HG02840 (cell line): Measurements from ENCODE around the gene SNAPC4.

Source experiments
- ATAC-seq: cut with Tn5 transposase; IDR thresholded peaks from one replicate; pipeline ENCODE4 v1.9.1; 2021; ENCODE audit warnings: mild to moderate bottlenecking, moderate library complexity, moderate number of reproducible peaks; ENCODE audit not compliant: unreplicated experiment, low FRiP score

Gene SNAPC4, protein sequence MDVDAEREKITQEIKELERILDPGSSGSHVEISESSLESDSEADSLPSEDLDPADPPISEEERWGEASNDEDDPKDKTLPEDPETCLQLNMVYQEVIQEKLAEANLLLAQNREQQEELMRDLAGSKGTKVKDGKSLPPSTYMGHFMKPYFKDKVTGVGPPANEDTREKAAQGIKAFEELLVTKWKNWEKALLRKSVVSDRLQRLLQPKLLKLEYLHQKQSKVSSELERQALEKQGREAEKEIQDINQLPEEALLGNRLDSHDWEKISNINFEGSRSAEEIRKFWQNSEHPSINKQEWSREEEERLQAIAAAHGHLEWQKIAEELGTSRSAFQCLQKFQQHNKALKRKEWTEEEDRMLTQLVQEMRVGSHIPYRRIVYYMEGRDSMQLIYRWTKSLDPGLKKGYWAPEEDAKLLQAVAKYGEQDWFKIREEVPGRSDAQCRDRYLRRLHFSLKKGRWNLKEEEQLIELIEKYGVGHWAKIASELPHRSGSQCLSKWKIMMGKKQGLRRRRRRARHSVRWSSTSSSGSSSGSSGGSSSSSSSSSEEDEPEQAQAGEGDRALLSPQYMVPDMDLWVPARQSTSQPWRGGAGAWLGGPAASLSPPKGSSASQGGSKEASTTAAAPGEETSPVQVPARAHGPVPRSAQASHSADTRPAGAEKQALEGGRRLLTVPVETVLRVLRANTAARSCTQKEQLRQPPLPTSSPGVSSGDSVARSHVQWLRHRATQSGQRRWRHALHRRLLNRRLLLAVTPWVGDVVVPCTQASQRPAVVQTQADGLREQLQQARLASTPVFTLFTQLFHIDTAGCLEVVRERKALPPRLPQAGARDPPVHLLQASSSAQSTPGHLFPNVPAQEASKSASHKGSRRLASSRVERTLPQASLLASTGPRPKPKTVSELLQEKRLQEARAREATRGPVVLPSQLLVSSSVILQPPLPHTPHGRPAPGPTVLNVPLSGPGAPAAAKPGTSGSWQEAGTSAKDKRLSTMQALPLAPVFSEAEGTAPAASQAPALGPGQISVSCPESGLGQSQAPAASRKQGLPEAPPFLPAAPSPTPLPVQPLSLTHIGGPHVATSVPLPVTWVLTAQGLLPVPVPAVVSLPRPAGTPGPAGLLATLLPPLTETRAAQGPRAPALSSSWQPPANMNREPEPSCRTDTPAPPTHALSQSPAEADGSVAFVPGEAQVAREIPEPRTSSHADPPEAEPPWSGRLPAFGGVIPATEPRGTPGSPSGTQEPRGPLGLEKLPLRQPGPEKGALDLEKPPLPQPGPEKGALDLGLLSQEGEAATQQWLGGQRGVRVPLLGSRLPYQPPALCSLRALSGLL (N-terminal part only)

DNA sequence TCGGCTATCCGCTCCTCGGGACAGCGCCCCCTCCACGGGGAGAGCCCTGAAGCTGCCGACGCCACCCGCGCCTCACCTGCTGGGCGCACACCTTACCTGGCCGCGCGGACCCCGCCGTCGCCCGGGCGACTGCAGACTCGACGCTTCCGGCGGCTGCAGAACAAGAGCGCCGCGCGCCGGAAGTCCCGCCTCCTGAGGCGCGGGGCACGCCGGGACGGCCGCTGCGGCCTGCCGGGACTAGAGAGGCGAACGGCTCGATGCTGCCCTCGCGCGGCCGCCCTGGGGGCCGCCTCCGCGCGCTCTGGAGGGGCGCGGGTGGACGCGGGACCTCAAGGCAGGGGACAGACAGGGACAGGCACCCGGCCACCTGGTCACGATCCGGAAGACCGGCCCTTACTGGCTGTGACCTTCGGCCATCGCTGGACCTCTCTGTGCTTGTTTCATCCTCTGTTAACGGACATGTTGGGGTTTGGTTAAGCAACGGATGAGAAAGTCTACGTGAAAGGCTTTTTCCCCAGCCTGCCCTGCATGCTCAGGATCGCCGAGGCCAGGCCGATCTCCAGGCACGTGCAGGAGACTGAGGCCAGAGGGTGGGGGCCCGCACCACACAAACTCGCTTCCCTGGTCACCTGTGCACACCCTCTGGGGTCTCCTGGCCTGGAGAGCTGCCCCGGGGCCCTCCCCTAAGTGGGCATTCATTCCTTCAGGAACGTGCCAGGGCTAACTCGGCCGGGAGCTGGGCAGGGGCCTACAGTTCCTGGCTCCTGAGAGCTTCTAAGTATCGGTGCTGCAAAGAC lies at the start of gene SNAPC4:
Gene SNAPC4, minus strand, starts transcription at position 133 of the 797 bp plus-strand sequence. CDS start 1,742 bp downstream, outside the sequence.
- ATAC-seq: peak; percentile 64

DNA sequence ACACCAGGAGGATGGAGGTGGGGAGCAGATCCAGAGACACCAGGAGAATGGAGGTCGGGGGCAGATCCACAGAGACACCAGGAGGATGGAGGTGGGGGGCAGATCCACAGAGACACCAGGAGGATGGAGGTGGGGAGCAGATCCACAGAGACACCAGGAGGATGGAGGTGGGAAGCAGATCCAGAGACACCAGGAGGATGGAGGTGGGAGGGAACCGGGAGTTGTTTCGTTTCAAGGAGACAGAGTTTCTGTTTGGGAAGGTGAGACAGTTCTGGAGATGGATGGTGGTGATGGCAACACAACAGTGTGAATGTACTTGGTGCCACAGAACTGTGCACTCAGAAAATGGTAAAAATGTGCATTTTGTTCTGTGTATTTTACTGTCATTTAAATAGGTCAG lies 48.7 kb upstream of the SNAPC4 start:
- no peak for ATAC-seq

DNA sequence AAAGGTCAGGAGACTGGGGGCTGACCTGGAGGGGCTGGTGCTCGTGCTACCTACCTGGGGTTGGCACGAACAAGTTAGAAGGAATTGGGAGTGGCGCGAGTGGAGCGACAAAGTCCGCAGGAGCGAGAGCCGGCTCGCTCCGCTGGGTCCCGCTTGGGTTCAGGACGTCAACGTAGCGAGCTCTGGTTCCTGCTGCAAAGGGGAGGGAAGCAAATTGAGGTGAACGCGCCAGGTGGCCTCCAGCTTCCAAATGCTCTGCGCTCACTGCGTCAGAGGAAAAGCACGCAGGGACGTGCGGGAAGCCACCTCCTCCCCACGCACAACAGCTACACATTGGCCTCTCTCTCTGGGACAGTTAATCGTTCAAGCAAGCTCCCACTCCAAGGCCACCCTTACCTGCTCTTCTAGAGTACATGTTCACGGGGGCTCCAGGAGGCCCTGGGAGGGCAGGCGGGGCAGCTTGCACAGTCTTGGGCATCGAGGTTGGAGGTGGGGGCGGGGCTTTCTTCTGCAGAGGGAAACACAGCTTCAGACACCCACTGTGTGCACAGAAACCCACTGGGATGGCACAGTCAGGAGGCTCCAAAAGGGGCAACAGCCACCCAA lies 47.3 kb upstream of the SNAPC4 start:
- no peak for ATAC-seq

DNA sequence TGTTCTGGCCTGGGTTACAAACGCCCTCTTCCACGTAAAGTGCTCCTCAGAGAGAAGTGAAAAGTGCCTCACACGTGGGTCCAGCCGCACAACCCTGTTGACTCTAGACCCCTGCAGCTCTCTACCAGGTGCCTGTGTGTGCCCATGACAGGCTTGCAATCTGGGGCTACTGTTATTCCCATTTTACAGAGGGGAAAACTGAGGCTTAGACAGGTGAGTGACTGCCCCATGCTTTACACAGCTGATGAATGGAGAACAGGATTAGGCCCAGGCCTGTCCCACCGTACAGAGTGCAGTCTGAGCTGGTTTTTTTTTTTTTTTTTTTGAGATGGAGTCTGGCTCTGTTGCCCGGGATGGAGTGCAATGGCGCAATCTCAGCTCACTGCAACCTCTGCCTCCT lies 45.8 kb upstream of the SNAPC4 start:
- ATAC-seq: no peak

DNA sequence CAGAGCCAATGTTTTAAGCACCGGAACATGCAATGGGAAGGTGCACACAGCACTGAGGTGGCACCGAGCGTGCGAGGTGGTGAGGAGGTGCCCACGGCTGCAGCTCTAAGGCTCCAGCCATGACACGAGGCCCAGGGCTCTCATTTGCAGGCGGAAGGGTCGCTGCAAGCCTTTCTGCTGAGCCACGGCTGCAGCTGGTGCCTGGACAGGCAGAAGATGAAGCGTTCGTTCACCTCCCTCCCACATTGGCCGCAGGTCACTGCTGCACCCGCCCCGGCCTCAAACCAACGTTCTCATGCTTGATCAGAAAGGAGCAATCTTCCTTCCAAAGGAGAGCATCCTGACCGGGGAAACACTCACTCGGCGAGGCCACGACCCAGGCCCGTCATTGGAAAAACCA lies 44.1 kb upstream of the SNAPC4 start:
- ATAC-seq: no peak

DNA sequence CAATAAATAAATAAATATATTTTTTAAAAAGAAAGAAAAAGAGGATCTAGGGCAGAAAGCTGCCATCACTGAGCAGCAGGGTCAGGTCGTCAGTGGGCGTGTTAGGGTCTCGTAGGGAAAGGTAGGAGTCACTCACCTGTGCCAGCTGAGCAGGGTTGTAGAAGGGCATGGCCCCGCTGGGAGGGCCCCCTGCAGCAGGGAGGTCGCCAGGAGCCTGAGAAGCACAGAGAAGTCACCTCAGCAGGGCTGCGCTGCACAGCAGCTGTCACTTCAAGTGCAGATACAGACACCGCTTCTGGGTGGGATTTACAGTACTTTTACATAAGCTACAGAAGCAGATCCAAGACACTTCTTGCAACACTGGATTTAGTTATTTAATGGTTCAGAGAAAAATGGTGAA lies 43.7 kb upstream of the SNAPC4 start:
- no peak for ATAC-seq

DNA sequence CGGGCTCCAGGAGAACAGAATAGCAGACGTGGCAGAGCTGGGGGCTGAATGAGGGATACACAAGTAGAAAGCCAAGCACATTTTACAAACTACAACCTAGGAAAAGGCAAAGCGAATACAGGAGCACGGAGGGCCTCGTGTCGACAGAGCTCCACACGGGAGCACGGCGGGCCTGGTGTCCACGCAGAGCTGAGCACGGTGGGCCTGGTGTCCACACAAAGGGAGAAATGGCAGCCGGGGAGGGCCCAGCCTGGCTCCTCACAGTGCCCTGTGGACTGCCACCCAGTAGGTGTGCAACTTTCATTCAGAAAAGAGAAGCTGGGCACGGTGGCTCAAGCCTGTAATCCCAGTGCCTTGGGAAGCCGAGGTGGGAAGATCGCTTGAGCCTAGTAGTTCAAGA lies 43.1 kb upstream of the SNAPC4 start:
- no peak for ATAC-seq

DNA sequence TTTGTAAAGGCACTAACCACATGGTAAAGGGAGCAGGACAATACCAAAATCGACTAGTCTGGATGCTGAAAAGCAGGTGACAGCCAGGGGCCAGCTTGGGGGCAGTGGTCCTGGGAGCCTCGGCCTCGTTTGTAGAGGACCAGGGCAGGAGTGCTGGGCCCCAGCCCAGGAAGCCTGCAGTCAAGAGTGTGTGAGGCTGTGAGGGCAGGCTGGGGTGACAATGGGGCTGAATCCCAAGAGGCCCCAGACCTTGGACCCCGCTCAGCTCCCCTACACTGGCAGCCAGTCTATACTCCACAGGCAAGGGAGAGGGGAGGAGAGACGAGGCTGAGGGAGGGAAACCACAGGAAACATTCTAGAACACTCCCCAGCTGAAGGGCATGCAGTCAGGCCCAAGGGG lies 42.3 kb upstream of the SNAPC4 start:
- no peak for ATAC-seq

DNA sequence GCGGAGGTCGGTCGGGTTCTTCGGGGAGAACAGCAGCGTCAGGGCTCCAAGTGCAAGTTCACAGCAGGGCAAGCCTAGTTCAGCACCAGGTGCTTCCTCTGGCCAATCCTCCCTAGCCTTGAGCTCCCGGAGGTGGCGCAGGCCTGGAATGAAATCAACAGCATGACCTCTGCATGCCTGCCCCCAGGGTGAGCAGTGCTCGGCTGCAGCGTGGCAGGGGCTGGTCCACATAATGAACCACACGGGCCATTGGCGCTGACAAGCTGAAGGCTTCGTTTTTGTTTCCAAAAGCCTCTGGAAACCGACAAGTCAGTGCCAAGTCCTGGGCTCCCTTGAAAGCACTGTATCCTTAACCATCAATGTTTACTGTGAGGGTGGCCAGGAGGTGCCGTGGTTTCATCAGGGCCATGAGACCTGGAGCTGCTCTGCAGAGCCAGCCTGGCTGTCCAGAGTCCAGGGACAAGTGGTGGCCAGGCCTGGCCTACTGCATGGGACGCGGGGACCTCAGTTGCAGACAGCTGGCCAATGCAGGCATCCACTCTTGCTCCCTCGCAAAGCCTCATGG lies 41.8 kb upstream of the SNAPC4 start:
- no peak for ATAC-seq

DNA sequence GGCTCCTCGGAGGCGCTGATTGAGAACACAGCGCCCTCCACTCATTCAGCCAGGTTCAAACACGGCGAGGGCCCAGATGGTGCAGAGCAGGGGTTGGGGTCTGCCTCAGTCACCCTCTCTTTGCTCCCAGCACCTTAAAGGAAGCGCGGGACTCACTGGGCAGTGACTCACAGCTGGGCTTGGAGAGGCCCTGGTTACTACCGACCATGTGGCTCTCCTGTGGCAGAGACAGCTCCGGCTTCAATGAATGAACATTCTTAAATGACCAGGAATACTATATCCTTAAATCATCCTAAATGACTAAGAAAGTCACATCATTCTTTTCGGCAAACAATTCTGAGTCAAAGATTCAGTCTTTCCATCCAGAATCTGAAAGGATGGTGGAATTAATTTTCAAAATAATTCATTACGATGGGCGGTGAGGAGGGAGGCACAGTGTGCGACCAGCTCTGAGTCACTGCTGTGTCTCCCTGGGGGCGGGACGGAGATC lies 41.3 kb upstream of the SNAPC4 start:
- ATAC-seq: no peak

DNA sequence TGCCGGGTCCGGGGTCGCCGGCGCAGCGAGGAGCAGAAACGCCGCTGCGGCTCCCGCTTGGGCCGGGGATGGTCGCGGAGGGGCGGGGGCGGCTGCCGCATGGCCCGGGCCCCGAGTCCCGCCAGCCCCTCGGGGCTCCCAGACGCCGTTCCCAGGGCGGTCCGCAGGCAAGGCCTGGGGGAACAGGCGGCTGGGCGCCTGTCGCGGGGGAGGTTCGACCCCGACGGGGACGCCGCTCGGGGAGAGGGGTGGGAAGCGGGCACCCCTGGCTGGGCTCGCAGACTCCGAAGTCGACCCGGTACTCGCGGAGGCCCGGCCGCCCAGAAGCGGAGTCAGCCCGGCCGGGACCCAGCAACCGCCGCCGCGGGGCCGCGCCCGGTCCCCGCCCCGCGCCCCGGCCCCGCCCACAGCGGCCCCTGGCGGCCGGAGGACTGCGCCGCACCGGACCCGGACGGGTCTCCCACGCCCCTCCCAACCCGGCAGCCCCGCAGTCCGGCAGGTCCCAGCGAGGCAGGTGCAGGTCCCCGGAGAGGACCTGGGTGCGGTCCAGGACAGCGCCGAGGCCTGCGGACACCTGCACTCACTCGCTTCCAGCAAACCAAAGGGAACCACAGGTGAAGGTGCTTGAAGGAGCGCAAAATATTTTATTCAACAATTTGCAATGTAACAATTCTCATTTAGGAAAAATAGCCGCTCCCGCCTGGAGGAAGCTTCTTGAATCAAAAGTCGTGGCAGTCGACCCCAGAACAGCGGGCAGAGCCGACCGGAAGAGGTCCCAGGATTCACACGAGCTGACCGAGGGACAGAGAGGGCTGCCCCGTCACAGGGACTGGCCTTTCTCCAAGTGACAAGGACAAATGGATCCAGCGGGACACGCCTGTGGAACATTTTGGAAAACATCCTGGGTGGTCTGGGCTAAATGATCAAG lies 39.8 kb upstream of the SNAPC4 start, which contains the start of gene INPP5E:
Gene INPP5E, minus strand, starts transcription at position 365 of the 928 bp plus-strand sequence. CDS start 426 bp downstream, outside the sequence.
- peak; percentile 56 for ATAC-seq

DNA sequence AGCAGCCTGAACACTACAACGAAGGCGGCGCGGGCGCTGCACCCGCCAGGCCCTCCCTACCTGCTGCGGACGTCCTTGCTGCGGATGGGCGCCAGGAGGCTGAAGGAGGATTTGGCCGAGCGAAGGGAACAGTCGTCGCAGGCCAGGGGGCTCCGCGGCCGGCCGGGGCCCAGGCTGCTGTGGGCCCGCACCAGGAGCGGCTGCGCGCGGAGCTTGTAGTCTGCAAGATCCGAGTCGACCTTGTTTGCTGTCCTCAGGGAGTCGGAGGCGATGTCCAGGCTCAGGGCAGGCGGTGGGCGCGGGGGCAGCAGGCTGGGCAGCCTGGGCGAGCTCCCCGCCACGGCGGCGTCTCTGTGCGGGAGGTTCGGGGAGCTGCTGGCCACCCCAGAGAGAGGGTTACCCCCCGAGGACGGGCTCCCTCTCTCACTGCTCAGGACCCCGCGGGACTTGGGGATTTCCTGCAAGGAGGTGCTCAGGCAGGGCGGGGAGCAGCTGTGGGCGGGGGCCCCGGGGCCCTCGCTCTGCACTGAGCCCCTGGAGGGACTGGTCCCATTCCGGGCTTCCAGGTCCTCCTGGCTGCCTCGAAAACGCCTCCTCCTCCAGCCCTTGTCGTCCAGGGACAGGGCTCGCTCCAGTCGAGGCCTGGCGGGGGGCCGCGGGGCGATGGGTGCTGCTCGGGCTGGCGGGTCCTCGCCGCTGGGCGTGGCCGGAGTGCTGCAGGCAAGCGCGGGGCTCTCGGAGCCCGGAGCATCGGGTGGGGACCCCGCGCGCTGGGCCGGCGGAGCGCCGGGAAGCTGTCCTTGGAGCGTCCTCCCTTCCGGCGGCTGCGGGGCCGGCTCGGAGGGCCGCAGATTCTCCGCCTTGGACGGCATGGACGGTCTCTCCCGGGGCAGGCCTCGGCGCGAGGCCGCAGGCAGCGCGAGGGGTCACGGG lies 38.8 kb upstream of the SNAPC4 start:
- ATAC-seq: peak; percentile 56

DNA sequence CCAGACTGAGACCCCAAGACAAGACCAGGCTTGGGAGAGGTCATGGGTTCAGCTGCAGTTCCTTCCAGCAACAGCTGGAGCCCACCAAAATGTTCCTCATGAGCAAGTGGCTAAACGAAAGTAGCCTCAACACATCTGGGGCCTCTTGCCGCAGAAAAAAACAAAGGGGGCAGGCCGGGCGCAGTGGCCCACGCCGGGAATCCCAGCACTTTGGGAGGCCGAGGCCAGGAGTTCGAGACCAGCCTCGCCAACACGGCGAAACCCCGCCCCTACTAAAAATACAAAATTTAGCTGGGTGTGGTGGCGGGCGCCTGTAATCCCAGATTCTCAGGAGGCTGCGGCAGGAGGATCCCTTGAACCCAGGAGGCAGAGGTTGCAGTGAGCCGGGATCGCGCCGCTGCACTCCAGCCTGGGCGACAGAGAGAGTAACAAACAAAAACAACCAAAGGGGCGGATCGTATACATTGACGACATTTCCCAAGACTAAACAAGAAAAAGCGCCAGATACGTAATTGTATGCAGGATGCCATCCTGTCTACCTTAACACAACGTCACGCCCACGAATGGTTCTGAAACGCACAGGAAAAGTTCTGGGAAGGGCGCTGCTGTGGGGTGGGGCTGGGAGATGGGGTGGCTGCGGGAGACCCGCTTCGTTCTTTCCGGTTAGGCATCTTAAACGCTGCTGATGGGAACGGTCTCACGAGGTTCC lies 38.0 kb upstream of the SNAPC4 start:
- no peak for ATAC-seq

DNA sequence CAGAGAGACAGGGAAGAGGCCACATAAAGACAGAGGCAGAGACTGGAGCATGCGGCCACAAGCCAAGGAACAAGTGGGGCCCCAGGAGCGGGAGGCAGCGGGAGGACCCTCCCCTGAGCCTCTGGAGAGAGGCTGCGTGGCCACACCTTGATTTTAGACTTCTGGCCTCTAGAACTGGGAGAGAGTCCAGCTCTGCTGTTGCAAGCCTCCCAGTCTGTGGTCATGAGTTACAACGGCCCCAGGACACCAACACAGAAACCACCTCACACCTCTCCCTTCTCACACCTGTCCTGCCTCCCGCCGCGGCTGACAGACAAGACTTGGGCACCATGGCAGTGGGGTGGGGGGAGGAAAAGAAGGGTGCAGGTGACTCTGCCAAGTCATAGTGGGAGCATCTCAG lies 37.5 kb upstream of the SNAPC4 start:
- no peak for ATAC-seq

DNA sequence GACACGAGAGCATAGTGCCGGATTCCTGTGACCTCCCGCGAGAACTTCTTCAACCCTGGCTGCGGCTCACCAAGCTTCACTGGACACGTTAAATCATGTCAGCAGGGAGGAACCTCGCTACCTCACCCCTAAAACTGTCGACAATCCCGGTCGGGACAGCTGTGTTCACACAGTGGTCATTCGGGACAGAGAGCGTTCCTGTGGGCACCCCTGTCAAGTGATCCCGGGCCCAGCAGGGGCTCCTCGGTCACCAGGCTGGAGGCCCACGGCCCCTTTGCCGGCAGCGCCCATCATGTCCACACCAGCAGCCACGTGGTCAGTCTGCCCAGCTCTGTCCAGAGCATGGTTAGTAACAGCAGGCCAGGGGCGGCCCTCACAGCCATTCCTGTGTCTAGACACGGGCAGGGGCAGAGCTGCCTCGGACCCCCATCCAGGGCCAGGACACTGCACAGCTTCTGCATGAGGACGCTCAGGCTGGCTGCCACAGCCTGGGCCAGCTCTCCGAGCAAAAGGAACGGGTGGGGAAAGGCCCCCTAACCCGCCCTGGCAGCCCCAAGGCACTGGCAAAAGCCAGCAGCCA lies 36.2 kb upstream of the SNAPC4 start:
- no peak for ATAC-seq
